HepG2 (cell line): ENCODE measurements around the gene DGKD. TPM values are rescaled to one million over a fixed set of nuclear protein-coding genes. Genes with fewer than 3 reads are reported as not detected.
A peak's percentile ranks its signal among the peaks of the same experiment; 100 is the strongest.

Source experiments
- CBX2 ChIP-seq, 2 experiments: fragments of 200-600 bp in 1 of 2; sonication (generic); formaldehyde crosslinking in 1 of 2; IDR thresholded peaks; 2 replicates each; pipeline versions ENCODE4 v1.7.0 to v1.8.1; 2018 to 2022; ENCODE audit warnings: low read depth in 2 of 2, low read length in 1 of 2, mild to moderate bottlenecking in 1 of 2, missing genetic modification reagents in 1 of 2
- CREB1 ChIP-seq, 2 experiments: fragments of 450-650 bp in 1 of 2; IDR thresholded peaks; 2 replicates each; pipeline ENCODE4 v1.6.1; 2016 to 2017; ENCODE audit warnings: control low read depth in 1 of 2, mild to moderate bottlenecking in 1 of 2, missing compliant biosample characterization in 1 of 2, missing genetic modification characterization in 1 of 2
- ELF4 ChIP-seq: sonication (generic); formaldehyde crosslinking; IDR thresholded peaks from 2 replicates; pipeline ENCODE4 v1.5.0; 2020; ENCODE audit warnings: missing genetic modification reagents, mild to moderate bottlenecking, moderate library complexity, borderline replicate concordance
- NFIC ChIP-seq: IDR thresholded peaks from 2 replicates; pipeline ENCODE4 v1.6.1; 2012; ENCODE audit warnings: mild to moderate bottlenecking, low read length, inconsistent platforms
- PBX2 ChIP-seq: IDR thresholded peaks from 2 replicates; pipeline ENCODE4 v1.6.1; 2016; ENCODE audit warnings: control low read depth
- SAFB2 ChIP-seq: sonication (generic); formaldehyde crosslinking; IDR thresholded peaks from 2 replicates; pipeline ENCODE4 v1.5.1; 2020; ENCODE audit warnings: missing genetic modification reagents, low read depth, mild to moderate bottlenecking, borderline replicate concordance
- SNAPC4 ChIP-seq: sonication (generic); formaldehyde crosslinking; IDR thresholded peaks from 2 replicates; pipeline ENCODE4 v1.4.0; 2020; ENCODE audit warnings: mild to moderate bottlenecking, missing genetic modification reagents
- SOX5 ChIP-seq: IDR thresholded peaks from 2 replicates; pipeline ENCODE4 v1.6.1; 2016; ENCODE audit warnings: borderline replicate concordance
- SRSF9 ChIP-seq: fragments of 200-400 bp; formaldehyde crosslinking; IDR thresholded peaks from 2 replicates; pipeline ENCODE4 v1.6.1; 2018; ENCODE audit warnings: borderline replicate concordance, mild to moderate bottlenecking, low read depth, low read length; ENCODE audit not compliant: insufficient read depth, poor library complexity, severe bottlenecking
- ZNF569 ChIP-seq: sonication (generic); formaldehyde crosslinking; IDR thresholded peaks from 2 replicates; pipeline ENCODE4 v1.5.0; 2020; ENCODE audit warnings: mild to moderate bottlenecking, missing genetic modification reagents, moderate library complexity, borderline replicate concordance
- polyA plus RNA-seq, 8 experiments: library from polyadenylated mRNA; depleted of rRNA in 3 of 8; stranded (reverse) in 7 of 8; unstranded in 1 of 8; fragments of >200 nt; fragmentation: Illumina TruSeq in 4 of 8; extraction: Trizol in 4 of 8; gene quantifications; 2 replicates each; pipeline versions ENCODE4 v1.2.1 to v1.2.3, GENCODE V29; 2011 to 2016; ENCODE audit warnings: low read depth in 4 of 8, missing spikeins in 1 of 8, mixed read lengths in 1 of 8; ENCODE audit not compliant: insufficient read depth in 1 of 8
- total RNA-seq, 5 experiments: library from RNA; depleted of rRNA; stranded (reverse); fragments of >200 nt; fragmentation: Illumina TruSeq; extraction: Trizol; gene quantifications; 2 replicates each; pipeline ENCODE4 v1.2.3, GENCODE V29; 2016; ENCODE audit warnings: low read depth in 1 of 5
- TF ChIP-seq, protein P1 (sequence below): sonication (generic); formaldehyde crosslinking; IDR thresholded peaks from 2 replicates; pipeline ENCODE4 v1.9.0; 2021; ENCODE audit warnings: mild to moderate bottlenecking, missing genetic modification reagents
- TF ChIP-seq, protein P2 (sequence below): sonication (generic); formaldehyde crosslinking; IDR thresholded peaks from 2 replicates; pipeline ENCODE4 v1.5.0; 2020; ENCODE audit warnings: mild to moderate bottlenecking, missing genetic modification reagents, borderline replicate concordance

DGKD gene
- total and polyA plus RNA-seq, 2 of the 13 experiments (the other 11 are each of a cell fraction or from before 2014, with no cell fraction given) = 24.5 to 33.2 TPM

- no peak for TF ChIP-seq CBX2 (IDR thresholded peaks at IDR 0.05; ENCODE audit: low read depth, low read length)
- TF ChIP-seq CBX2 (CRISPR knock-in tag; IDR thresholded peaks at IDR 0.05; ENCODE audit: low read depth) = no peak
- TF ChIP-seq SOX5 = peak; percentile 21; the same call in 1 of the 2 replicates
- TF ChIP-seq, protein P1, sequence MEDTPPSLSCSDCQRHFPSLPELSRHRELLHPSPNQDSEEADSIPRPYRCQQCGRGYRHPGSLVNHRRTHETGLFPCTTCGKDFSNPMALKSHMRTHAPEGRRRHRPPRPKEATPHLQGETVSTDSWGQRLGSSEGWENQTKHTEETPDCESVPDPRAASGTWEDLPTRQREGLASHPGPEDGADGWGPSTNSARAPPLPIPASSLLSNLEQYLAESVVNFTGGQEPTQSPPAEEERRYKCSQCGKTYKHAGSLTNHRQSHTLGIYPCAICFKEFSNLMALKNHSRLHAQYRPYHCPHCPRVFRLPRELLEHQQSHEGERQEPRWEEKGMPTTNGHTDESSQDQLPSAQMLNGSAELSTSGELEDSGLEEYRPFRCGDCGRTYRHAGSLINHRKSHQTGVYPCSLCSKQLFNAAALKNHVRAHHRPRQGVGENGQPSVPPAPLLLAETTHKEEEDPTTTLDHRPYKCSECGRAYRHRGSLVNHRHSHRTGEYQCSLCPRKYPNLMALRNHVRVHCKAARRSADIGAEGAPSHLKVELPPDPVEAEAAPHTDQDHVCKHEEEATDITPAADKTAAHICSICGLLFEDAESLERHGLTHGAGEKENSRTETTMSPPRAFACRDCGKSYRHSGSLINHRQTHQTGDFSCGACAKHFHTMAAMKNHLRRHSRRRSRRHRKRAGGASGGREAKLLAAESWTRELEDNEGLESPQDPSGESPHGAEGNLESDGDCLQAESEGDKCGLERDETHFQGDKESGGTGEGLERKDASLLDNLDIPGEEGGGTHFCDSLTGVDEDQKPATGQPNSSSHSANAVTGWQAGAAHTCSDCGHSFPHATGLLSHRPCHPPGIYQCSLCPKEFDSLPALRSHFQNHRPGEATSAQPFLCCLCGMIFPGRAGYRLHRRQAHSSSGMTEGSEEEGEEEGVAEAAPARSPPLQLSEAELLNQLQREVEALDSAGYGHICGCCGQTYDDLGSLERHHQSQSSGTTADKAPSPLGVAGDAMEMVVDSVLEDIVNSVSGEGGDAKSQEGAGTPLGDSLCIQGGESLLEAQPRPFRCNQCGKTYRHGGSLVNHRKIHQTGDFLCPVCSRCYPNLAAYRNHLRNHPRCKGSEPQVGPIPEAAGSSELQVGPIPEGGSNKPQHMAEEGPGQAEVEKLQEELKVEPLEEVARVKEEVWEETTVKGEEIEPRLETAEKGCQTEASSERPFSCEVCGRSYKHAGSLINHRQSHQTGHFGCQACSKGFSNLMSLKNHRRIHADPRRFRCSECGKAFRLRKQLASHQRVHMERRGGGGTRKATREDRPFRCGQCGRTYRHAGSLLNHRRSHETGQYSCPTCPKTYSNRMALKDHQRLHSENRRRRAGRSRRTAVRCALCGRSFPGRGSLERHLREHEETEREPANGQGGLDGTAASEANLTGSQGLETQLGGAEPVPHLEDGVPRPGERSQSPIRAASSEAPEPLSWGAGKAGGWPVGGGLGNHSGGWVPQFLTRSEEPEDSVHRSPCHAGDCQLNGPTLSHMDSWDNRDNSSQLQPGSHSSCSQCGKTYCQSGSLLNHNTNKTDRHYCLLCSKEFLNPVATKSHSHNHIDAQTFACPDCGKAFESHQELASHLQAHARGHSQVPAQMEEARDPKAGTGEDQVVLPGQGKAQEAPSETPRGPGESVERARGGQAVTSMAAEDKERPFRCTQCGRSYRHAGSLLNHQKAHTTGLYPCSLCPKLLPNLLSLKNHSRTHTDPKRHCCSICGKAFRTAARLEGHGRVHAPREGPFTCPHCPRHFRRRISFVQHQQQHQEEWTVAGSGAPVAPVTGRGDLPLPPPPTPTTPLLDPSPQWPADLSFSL = no peak
- no peak for TF ChIP-seq PBX2 (CRISPR knock-in tag)
- TF ChIP-seq, protein P2, sequence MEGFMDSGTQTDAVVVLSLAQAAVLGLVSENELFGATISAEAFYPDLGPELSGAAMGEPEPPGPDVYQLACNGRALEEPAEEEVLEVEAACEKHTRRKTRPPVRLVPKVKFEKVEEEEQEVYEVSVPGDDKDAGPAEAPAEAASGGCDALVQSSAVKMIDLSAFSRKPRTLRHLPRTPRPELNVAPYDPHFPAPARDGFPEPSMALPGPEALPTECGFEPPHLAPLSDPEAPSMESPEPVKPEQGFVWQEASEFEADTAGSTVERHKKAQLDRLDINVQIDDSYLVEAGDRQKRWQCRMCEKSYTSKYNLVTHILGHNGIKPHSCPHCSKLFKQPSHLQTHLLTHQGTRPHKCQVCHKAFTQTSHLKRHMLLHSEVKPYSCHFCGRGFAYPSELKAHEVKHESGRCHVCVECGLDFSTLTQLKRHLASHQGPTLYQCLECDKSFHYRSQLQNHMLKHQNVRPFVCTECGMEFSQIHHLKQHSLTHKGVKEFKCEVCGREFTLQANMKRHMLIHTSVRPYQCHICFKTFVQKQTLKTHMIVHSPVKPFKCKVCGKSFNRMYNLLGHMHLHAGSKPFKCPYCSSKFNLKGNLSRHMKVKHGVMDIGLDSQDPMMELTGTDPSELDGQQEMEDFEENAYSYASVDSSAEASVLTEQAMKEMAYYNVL (CRISPR knock-in tag) = peak; percentile 19; the same call in 1 of the 2 replicates
- no peak for TF ChIP-seq CREB1 (IDR thresholded peaks at IDR 0.05)
- no peak for TF ChIP-seq CREB1 (CRISPR knock-in tag; IDR thresholded peaks at IDR 0.05)
- TF ChIP-seq ZNF569 (CRISPR knock-in tag) = no peak
- TF ChIP-seq SAFB2 = no peak
- TF ChIP-seq SNAPC4 (CRISPR knock-in tag) = 0 out of 2 replicates have a peak, but pooled peaks have one; percentile 43
- TF ChIP-seq NFIC = no peak
- TF ChIP-seq SRSF9 = no peak
- no peak for TF ChIP-seq ELF4 (CRISPR knock-in tag)
These were observed at the start of gene DGKD (continued) for GRCh38 chr2:233353769-233354499.
